HCT116 (cell line): ENCODE measurements around the gene ZNF581. TPM values are rescaled to one million over a fixed set of nuclear protein-coding genes. Genes with fewer than 3 reads are reported as not detected.

Source experiments
- ATAC-seq: fragments of 200-7000 bp; cut with Tn5 transposase; 2 replicates; pipeline ENCODE4 v1.9.1; 2020; ENCODE audit warnings: mild to moderate bottlenecking, moderate library complexity
- BruUV-seq: library from RNA; stranded (reverse); fragments of 400-500 nt; replicated peaks from 2 replicates; lab custom pipeline; 2021; lab: Mats Ljungman, UMichigan
- CTCF ChIA-PET: fragments of 300-600 bp; sonication (Branson Sonifier 250); formaldehyde crosslinking; loops from one replicate; lab custom pipeline; 2021; ENCODE audit warnings: antibody characterized with exemption; lab: Charles Lee
- POLR2A ChIA-PET: fragments of 300-600, 350-600 bp; sonication (Branson Sonifier 250); formaldehyde crosslinking; loops from one replicate; lab custom pipeline; 2021; ENCODE audit warnings: antibody characterized with exemption; lab: Charles Lee
- RAD21 ChIA-PET, 2 experiments: fragments of 300-600 bp; sonication (Branson Sonifier 250); formaldehyde crosslinking; loops; one replicate each; lab custom pipeline; 2023; ENCODE audit warnings: low total read pairs in 2 of 2; ENCODE audit not compliant: uncharacterized antibody in 2 of 2, unreplicated experiment in 2 of 2, low non-redundant PET in 1 of 2; lab: Charles Lee
- DNase-seq: peaks from one replicate; pipeline ENCODE4 v3.0.0-alpha.2; 2010; ENCODE audit warnings: low read depth, low spot score
- H2AFZ ChIP-seq: fragments of 200-600 bp; shearing (Covaris generic), sonication (generic); 2 replicates; pipeline ENCODE4 v1.6.1; 2017; ENCODE audit warnings: low read depth, mixed run types, mixed read lengths, antibody characterized with exemption, low read length; ENCODE audit not compliant: poor library complexity, severe bottlenecking
- H3K27ac ChIP-seq: 2 replicates; pipeline ENCODE4 v1.5.1; 2012; ENCODE audit warnings: low read depth, low read length
- H3K27me3 ChIP-seq: fragments of 200-600 bp; sonication (generic); 2 replicates; pipeline ENCODE4 v1.6.1; 2016; ENCODE audit warnings: mixed run types, low read length, mixed read lengths; ENCODE audit not compliant: insufficient read depth
- H3K36me3 ChIP-seq, 2 experiments: fragments of 200-500 bp in 1 of 2; fragments of 200-600 bp in 1 of 2; sonication (Bioruptor generic) in 1 of 2; sonication (generic) in 1 of 2; 2 replicates each; pipeline versions ENCODE4 v1.5.1 to v1.6.1; 2014 to 2016; ENCODE audit warnings: low read length in 2 of 2, inconsistent platforms in 1 of 2, mixed read lengths in 1 of 2, mixed run types in 1 of 2; ENCODE audit not compliant: insufficient read depth in 2 of 2, control insufficient read depth in 1 of 2
- H3K4me1 ChIP-seq, 2 experiments: fragments of 200-600 bp in 1 of 2; sonication (generic) in 1 of 2; 2 replicates each; pipeline versions ENCODE4 v1.5.1 to v1.6.1; 2012 to 2017; ENCODE audit warnings: low read length in 2 of 2, inconsistent platforms in 1 of 2, mild to moderate bottlenecking in 1 of 2, mixed read lengths in 1 of 2, mixed run types in 1 of 2, moderate library complexity in 1 of 2; ENCODE audit not compliant: insufficient read depth in 2 of 2, control insufficient read depth in 1 of 2
- H3K4me2 ChIP-seq: fragments of 200-600 bp; sonication (generic); 2 replicates; pipeline ENCODE4 v1.6.1; 2017; ENCODE audit warnings: mixed run types, low read length, mixed read lengths
- H3K4me3 ChIP-seq, 2 experiments: fragments of 200-600 bp in 1 of 2; sonication (generic) in 1 of 2; replicated peaks in 1 of 2; 2 replicates each; pipeline ENCODE4 v1.5.1; 2011 to 2016; ENCODE audit warnings: low read length in 2 of 2, control low read depth in 1 of 2, low read depth in 1 of 2, mild to moderate bottlenecking in 1 of 2, mixed read lengths in 1 of 2, mixed run types in 1 of 2
- H3K79me2 ChIP-seq: fragments of 200-600 bp; sonication (generic); 2 replicates; pipeline ENCODE4 v1.6.1; 2017; ENCODE audit warnings: mild to moderate bottlenecking, mixed run types, low read length, moderate library complexity, mixed read lengths; ENCODE audit not compliant: insufficient read depth
- H3K9ac ChIP-seq: fragments of 200-600 bp; sonication (generic); 2 replicates; pipeline ENCODE4 v1.6.1; 2016; ENCODE audit warnings: low read length, mixed read lengths
- H3K9me2 ChIP-seq: fragments of 200-600 bp; sonication (generic), shearing (Covaris generic); 2 replicates; pipeline ENCODE4 v1.6.1; 2017; ENCODE audit warnings: mixed run types, mild to moderate bottlenecking, moderate library complexity; ENCODE audit not compliant: insufficient read depth
- H3K9me3 ChIP-seq, 2 experiments: fragments of 200-500 bp in 1 of 2; fragments of 200-600 bp in 1 of 2; sonication (Bioruptor generic) in 1 of 2; sonication (generic) in 1 of 2; 2 replicates each; pipeline ENCODE4 v1.6.1; 2014 to 2017; ENCODE audit warnings: low read length in 2 of 2, mixed read lengths in 2 of 2, inconsistent platforms in 1 of 2, low read depth in 1 of 2, mild to moderate bottlenecking in 1 of 2, mixed run types in 1 of 2, moderate library complexity in 1 of 2; ENCODE audit not compliant: control insufficient read depth in 1 of 2, insufficient read depth in 1 of 2
- H4K20me1 ChIP-seq: fragments of 200-600 bp; sonication (generic), shearing (Covaris generic); 2 replicates; pipeline ENCODE4 v1.6.1; 2017; ENCODE audit warnings: mixed run types, mild to moderate bottlenecking, moderate library complexity; ENCODE audit not compliant: insufficient read depth
- CBX3 ChIP-seq: IDR thresholded peaks from 2 replicates; pipeline ENCODE4 v1.6.1; 2012; ENCODE audit warnings: low read depth
- FOSL1 ChIP-seq: IDR thresholded peaks from 2 replicates; pipeline ENCODE4 v1.6.1; 2012; ENCODE audit warnings: low read depth
- JUND ChIP-seq: IDR thresholded peaks from 2 replicates; pipeline ENCODE4 v1.6.1; 2012
- POLR2A ChIP-seq: IDR thresholded peaks from 2 replicates; pipeline ENCODE4 v1.7.0; 2011; ENCODE audit warnings: borderline replicate concordance; ENCODE audit not compliant: insufficient read depth, insufficient read length; ENCODE audit errors: extremely low read depth
- RAD21 ChIP-seq: IDR thresholded peaks from 2 replicates; pipeline ENCODE4 v1.6.1; 2012; ENCODE audit warnings: low read depth, mild to moderate bottlenecking
- SP1 ChIP-seq: IDR thresholded peaks from 2 replicates; pipeline ENCODE4 v1.6.1; 2012; ENCODE audit warnings: low read depth
- SRF ChIP-seq: IDR thresholded peaks from 2 replicates; pipeline ENCODE4 v1.6.1; 2012; ENCODE audit warnings: low read depth
- TCF7L2 ChIP-seq: IDR thresholded peaks from 2 replicates; pipeline ENCODE4 v1.7.0; 2011; ENCODE audit warnings: borderline replicate concordance, inconsistent platforms; ENCODE audit not compliant: insufficient read depth, insufficient read length; ENCODE audit errors: extremely low read depth
- intact Hi-C: fragments of 100-400 bp; cut with micrococcal nuclease; formaldehyde crosslinking; loops from 2 replicates; pipeline ENCODE4 v1.10.0; 2022
- total RNA-seq: library from RNA; stranded (reverse); gene quantifications from one replicate; pipeline ENCODE4 v1.2.1, GENCODE V29; 2021; ENCODE audit not compliant: unreplicated experiment
- TF ChIP-seq, protein P1 (sequence below): IDR thresholded peaks from 2 replicates; pipeline ENCODE4 v1.6.1; 2011; ENCODE audit warnings: mild to moderate bottlenecking, low read length, moderate library complexity; ENCODE audit not compliant: insufficient replicate concordance; ENCODE audit errors: extremely low read depth
- TF ChIP-seq, protein P2 (sequence below), 3 experiments: fragments of 200-600 bp in 1 of 3; sonication (generic) in 1 of 3; IDR thresholded peaks in 2 of 3; conservative IDR thresholded peaks in 1 of 3; 2 replicates each; pipeline ENCODE4 v1.5.1; 2012 to 2017; ENCODE audit warnings: low read depth in 2 of 3, low read length in 2 of 3, antibody characterized with exemption in 1 of 3, borderline replicate concordance in 1 of 3, control low read depth in 1 of 3, mild to moderate bottlenecking in 1 of 3, mixed read lengths in 1 of 3, mixed run types in 1 of 3, moderate library complexity in 1 of 3; ENCODE audit not compliant: insufficient read depth in 1 of 3

Gene ZNF581
- total RNA-seq, 1 experiment from 2014 or later, result 44.4 TPM

- TF ChIP-seq, protein P1, sequence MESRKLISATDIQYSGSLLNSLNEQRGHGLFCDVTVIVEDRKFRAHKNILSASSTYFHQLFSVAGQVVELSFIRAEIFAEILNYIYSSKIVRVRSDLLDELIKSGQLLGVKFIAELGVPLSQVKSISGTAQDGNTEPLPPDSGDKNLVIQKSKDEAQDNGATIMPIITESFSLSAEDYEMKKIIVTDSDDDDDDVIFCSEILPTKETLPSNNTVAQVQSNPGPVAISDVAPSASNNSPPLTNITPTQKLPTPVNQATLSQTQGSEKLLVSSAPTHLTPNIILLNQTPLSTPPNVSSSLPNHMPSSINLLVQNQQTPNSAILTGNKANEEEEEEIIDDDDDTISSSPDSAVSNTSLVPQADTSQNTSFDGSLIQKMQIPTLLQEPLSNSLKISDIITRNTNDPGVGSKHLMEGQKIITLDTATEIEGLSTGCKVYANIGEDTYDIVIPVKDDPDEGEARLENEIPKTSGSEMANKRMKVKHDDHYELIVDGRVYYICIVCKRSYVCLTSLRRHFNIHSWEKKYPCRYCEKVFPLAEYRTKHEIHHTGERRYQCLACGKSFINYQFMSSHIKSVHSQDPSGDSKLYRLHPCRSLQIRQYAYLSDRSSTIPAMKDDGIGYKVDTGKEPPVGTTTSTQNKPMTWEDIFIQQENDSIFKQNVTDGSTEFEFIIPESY, result no peak
- TF ChIP-seq FOSL1 (no peak), SRF (no peak)
Measured at GRCh38 chr19:55594996-55595545, 48.4 kb upstream of the ZNF581 start (continued).

DNA sequence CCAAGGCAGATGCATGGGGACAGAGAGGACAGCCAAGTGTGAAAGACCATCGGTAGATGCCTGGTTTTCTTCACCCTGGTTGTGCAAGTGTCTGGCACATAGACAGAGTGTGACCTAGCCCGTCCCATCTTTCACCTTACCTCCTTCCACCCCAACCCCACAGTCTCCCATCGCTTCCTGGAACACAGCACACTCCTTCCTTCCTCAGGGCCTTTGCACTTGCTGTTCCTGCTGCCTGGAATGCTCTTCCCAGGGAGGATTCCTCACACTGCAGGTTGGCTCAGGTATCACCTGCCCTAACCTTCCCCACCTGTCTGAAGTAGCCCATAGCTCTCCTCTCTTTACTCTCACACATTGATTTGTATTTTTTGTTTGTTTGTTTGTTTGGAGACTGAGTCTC, 47.1 kb upstream of the ZNF581 start:
- H3K9ac ChIP-seq, result no peak overlapping the region
- TF ChIP-seq JUND (no peak), RAD21 (no peak), CBX3 (no peak), TCF7L2 (no peak), SRF (no peak), POLR2A (no peak), SP1 (no peak)
- TF ChIP-seq, protein P1, result no peak
- TF ChIP-seq, protein P2, sequence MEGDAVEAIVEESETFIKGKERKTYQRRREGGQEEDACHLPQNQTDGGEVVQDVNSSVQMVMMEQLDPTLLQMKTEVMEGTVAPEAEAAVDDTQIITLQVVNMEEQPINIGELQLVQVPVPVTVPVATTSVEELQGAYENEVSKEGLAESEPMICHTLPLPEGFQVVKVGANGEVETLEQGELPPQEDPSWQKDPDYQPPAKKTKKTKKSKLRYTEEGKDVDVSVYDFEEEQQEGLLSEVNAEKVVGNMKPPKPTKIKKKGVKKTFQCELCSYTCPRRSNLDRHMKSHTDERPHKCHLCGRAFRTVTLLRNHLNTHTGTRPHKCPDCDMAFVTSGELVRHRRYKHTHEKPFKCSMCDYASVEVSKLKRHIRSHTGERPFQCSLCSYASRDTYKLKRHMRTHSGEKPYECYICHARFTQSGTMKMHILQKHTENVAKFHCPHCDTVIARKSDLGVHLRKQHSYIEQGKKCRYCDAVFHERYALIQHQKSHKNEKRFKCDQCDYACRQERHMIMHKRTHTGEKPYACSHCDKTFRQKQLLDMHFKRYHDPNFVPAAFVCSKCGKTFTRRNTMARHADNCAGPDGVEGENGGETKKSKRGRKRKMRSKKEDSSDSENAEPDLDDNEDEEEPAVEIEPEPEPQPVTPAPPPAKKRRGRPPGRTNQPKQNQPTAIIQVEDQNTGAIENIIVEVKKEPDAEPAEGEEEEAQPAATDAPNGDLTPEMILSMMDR (IDR thresholded peaks at IDR 0.05 in 2 of 3, conservative IDR thresholded peaks at IDR 0.05 in 1 of 3; ENCODE audit: borderline replicate concordance in 1 of 3, insufficient read depth in 1 of 3, low read depth in 2 of 3, low read length in 2 of 3), result no peak
- TF ChIP-seq, all 23 proteins: peak for 0
- RAD21 ChIA-PET, result no interaction called here
- Histone ChIP-seq H3K4me1 (peaks cover 12 to 21% of the 10 kb centered on the region in 2 experiments; a peak in 3 of 4 replicates), H3K4me2 (no peak overlapping the region), H3K9me2 (no peaks in the 10 kb centered on the region), H3K27me3 (no peaks in the 10 kb centered on the region), H3K9me3 (no peaks in the 10 kb centered on the region), H3K36me3 (peaks cover 3 to 15% of the 10 kb centered on the region in 2 experiments), H3K79me2 (peaks cover 4% of the 10 kb centered on the region; the same call in 1 of the 2 replicates), H3K4me3 (no peak overlapping the region), H4K20me1 (no peaks in the 10 kb centered on the region), H2AFZ (no peak overlapping the region), H3K27ac (no peak overlapping the region)
- CTCF ChIA-PET, result no interaction called here
- DNase-seq (no peak), ATAC-seq (no peak)
- BruUV-seq, result no TSS peak
- intact Hi-C loops, result no loop called here
- POLR2A ChIA-PET, result no interaction called here
